Bronchial epithelial cell (primary cell): ENCODE data around the gene EGR1. TPM values are rescaled to one million over a fixed set of nuclear protein-coding genes. Genes with fewer than 3 reads are reported as not detected.

Source experiments
- DNase-seq: peaks from one replicate; pipeline ENCODE4 v3.0.0-alpha.2; 2010; ENCODE audit warnings: low read depth
- FAIRE-seq: peaks from 2 replicates; lab custom pipeline; 2011; peaks lifted over from hg19 to GRCh38; lab: Jason Lieb, UNC
- H3K27me3 ChIP-seq: 2 replicates; pipeline ENCODE4 v1.5.1; 2011; ENCODE audit warnings: low read length; ENCODE audit not compliant: control insufficient read depth, insufficient read depth
- H3K36me3 ChIP-seq: 2 replicates; pipeline ENCODE4 v1.5.1; 2011; ENCODE audit warnings: low read length; ENCODE audit not compliant: control insufficient read depth, insufficient read depth
- H3K4me3 ChIP-seq: 2 replicates; pipeline ENCODE4 v1.5.1; 2011; ENCODE audit warnings: mild to moderate bottlenecking, low read depth, low read length, control low read depth
- CTCF ChIP-seq: IDR thresholded peaks from 2 replicates; pipeline ENCODE4 v1.5.1; 2011; ENCODE audit warnings: mild to moderate bottlenecking, moderate library complexity, low read length, control low read depth, inconsistent platforms; ENCODE audit not compliant: insufficient read depth, severe bottlenecking
- total RNA-seq: library from RNA; depleted of rRNA; stranded (reverse); fragments of >200 nt; gene quantifications from 2 replicates; pipeline ENCODE4 v1.2.1, GENCODE V29; 2014

The EGR1 gene
- total RNA-seq, 1 donor from 2014 or later, result 9.0 TPM

DNA sequence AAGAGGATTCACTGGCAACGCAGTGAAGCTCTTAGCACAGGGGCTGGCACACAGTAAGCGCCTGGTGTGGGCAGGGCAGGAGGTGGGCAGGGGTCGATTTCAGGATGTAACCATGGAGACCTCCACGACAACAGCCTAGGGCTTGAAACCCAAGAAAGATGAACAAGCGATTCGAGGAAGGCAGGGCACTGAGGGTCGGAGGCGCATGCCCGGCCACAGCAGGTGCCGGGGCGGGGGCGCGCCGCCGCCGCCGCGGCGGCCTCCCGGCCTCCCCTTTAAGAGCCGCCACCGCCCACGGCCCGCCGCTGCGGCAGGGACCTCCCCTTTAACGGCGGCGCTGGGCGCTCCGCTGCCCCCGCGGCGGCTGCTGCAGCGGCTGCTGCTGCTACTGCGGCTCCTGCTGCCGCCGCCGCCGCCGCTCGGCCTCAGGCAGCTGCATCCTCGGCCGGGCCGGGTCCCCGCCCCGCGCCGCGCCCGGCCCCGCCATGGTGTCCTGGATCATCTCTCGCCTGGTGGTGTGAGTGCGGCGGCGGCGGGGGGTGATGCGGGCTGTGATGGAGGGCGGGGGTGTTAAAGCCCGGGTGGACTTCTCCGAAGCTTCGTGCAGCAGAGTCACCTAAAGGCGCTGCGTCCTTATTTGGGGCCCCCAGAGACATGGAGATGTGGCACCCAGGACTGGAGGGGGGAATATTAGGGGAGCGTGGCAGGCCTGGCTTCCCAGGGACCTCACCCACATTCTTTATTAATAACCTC is 26.4 kb upstream of the EGR1 start, which contains the start of gene REEP2:
Gene REEP2, plus strand, starts transcription at position 334 of the 753 bp plus-strand sequence. Its CDS starts 152 bp downstream, at position 486.
- FAIRE-seq (no peak), DNase-seq (peak; percentile 14)
- TF ChIP-seq CTCF, result no peak
- Histone ChIP-seq H3K36me3 (peaks cover 4% of the 10 kb centered on the region), H3K4me3 (peak within 1 kb of the TSS; percentile 30), H3K27me3 (no peaks in the 10 kb centered on the region)

DNA sequence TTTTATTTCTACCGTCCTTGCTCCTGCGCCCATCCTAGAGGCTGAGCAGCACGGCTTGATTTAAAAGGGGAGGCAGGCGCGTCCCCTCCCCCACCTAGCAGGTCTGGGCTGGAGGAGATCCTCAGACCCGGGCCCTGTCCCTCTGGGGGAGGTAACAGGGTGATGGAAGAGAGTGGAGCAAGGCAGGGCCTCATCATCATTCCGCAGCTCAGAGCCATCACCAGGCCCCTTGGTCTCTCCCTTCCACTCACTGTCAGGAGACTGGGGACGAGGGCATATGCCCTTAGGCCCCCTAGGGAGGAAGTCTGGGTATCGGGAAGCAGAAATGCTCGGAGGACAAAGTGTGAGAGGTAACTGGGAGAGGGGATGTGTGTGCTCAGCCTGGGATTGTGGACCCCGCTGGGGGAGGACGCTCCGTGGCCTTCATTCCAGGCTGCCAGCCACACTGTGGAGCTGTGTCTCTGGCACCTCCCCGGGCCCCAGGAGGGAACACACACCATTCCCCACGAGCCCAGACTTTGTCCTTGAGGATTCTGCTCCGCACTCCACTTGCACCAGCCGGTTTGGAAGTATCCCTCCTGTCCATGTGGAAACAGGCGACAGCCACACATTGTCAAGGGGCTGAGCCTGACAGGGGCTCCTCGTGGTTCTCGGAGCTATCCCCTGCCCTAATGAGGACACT is 25.7 kb upstream of the EGR1 start:
- FAIRE-seq, result no peak
- H3K4me3 ChIP-seq, result peak overlapping the region; percentile 30
- TF ChIP-seq CTCF, result no peak

GRCh38 chr5:138440159-138441073 is 24.9 kb upstream of the EGR1 start:
- no peak overlapping the region for H3K4me3 ChIP-seq
- no peak for TF ChIP-seq CTCF
- H3K27me3 ChIP-seq, result no peaks in the 10 kb centered on the region
- FAIRE-seq (no peak), DNase-seq (no peak)
- H3K36me3 ChIP-seq, result peaks cover 2% of the 10 kb centered on the region

More for the DNA sequence above, 25.7 kb upstream of the EGR1 start:
- Histone ChIP-seq H3K36me3 (peaks cover 4% of the 10 kb centered on the region), H3K27me3 (no peaks in the 10 kb centered on the region)
- no peak for DNase-seq

GRCh38 chr5:138441221-138441620 is 24.1 kb upstream of the EGR1 start:
- Histone ChIP-seq H3K36me3 (no peaks in the 10 kb centered on the region), H3K27me3 (no peaks in the 10 kb centered on the region), H3K4me3 (no peak overlapping the region)
- FAIRE-seq (no peak), DNase-seq (no peak)
- no peak for TF ChIP-seq CTCF

DNA sequence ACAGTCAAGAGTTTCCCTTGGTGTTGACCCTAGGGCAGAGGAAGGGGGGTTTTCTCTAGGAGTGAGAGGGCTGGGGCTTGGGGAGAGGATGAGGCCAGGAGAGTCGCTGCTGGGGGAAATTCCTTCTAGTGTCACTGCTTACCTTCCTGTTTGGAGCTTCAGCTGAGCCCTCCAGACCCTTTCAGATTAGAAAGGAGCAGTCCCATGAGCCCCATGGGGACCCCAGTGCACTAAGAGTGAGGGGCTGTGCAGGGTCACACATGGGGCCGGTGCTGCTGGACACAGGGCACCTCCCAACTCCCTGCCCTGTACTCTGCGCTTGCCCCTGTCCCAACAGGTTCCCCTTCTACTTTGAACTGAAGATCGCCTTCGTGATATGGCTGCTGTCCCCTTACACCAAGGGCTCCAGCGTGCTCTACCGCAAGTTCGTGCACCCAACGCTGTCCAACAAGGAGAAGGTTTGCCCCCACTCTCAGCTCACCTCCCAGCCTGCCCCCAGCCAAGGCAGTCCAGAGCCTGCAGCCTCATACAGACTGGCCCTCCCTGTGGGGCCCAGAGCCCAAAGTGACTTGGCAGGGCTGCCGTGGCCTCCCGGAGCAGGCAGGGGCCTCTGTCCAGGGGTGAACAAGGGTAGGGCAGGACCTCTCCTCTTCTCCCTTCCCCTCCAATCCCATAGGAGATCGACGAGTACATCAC is 21.1 kb upstream of the EGR1 start:
- Histone ChIP-seq H3K4me3 (no peak overlapping the region), H3K36me3 (no peaks in the 10 kb centered on the region), H3K27me3 (no peaks in the 10 kb centered on the region)
- DNase-seq (no peak), FAIRE-seq (no peak)
- no peak for TF ChIP-seq CTCF
